ENCODE measurements around the gene NLRP13. TPM values are rescaled to one million over a fixed set of nuclear protein-coding genes. Genes with fewer than 3 reads are reported as not detected.

The NLRP13 gene
- total and polyA plus RNA-seq, 2 experiments from 2014 or later = not detected

- TF ChIP-seq ZNF462 (CRISPR knock-in tag; IDR thresholded peaks at IDR 0.05) = no peak
- no peak for TF ChIP-seq CREB1 (CRISPR knock-in tag; IDR thresholded peaks at IDR 0.05; ENCODE audit: low read depth)
- TF ChIP-seq CTCF (conservative IDR thresholded peaks at IDR 0.05; ENCODE audit: low read depth in 2 of 2) = no peak
- TF ChIP-seq, protein P1, sequence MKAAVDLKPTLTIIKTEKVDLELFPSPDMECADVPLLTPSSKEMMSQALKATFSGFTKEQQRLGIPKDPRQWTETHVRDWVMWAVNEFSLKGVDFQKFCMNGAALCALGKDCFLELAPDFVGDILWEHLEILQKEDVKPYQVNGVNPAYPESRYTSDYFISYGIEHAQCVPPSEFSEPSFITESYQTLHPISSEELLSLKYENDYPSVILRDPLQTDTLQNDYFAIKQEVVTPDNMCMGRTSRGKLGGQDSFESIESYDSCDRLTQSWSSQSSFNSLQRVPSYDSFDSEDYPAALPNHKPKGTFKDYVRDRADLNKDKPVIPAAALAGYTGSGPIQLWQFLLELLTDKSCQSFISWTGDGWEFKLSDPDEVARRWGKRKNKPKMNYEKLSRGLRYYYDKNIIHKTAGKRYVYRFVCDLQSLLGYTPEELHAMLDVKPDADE (IDR thresholded peaks at IDR 0.05) = no peak
- no peak for TF ChIP-seq STAT1 (IDR thresholded peaks at IDR 0.05; ENCODE audit: unreplicated experiment)
- TF ChIP-seq EZH2phosphoT487 (IDR thresholded peaks at IDR 0.05; ENCODE audit: unreplicated experiment) = no peak
- no peak for TF ChIP-seq EZH2 (IDR thresholded peaks at IDR 0.05; ENCODE audit: low read depth, unreplicated experiment)
- no peak for TF ChIP-seq ZNF331 (CRISPR knock-in tag; IDR thresholded peaks at IDR 0.05; ENCODE audit: low read depth)
- TF ChIP-seq NANOG (IDR thresholded peaks at IDR 0.05; ENCODE audit: borderline replicate concordance) = no peak
These were observed 24.4 kb downstream of the NLRP13 start (continued) for GRCh38 chr19:55907746-55908145.
